SK-N-MC (cell line): ENCODE results near the gene TTC39A.

Experiments used
- DNase-seq: peaks from one replicate; pipeline ENCODE4 v3.0.0-alpha.2; 2011; ENCODE audit warnings: low read depth, low spot score
- H3K27ac ChIP-seq: fragments of 200-600 bp; sonication (generic); 2 replicates; pipeline ENCODE4 v1.5.1; 2016; ENCODE audit warnings: mixed run types
- H3K36me3 ChIP-seq: fragments of 200-600 bp; sonication (generic); 2 replicates; pipeline ENCODE4 v1.6.1; 2017; ENCODE audit warnings: antibody characterized with exemption, low read length, mixed read lengths; ENCODE audit not compliant: insufficient read depth
- H3K4me3 ChIP-seq: fragments of 200-600 bp; sonication (generic); 2 replicates; pipeline ENCODE4 v1.5.1; 2016
- H3K9ac ChIP-seq: fragments of 200-600 bp; sonication (generic); 2 replicates; pipeline ENCODE4 v1.8.0; 2017; ENCODE audit warnings: mixed run types, mixed read lengths; ENCODE audit not compliant: insufficient read length
- H3K9me3 ChIP-seq: fragments of 200-600 bp; sonication (generic); 2 replicates; pipeline ENCODE4 v1.6.1; 2017; ENCODE audit warnings: low read depth, mild to moderate bottlenecking, antibody characterized with exemption, low read length, moderate library complexity, mixed read lengths
- EZH2 ChIP-seq: fragments of 200-600 bp; sonication (generic); IDR thresholded peaks from one replicate; pipeline ENCODE4 v1.6.1; 2017; ENCODE audit warnings: antibody characterized with exemption
- FOXP2 ChIP-seq: optimal IDR thresholded peaks from 2 replicates; pipeline ENCODE3; 2011; ENCODE audit warnings: mild to moderate bottlenecking, moderate library complexity; ENCODE audit not compliant: insufficient read depth; ENCODE audit errors: extremely low read length, control extremely low read depth
- POLR2AphosphoS5 ChIP-seq: IDR thresholded peaks from 2 replicates; pipeline ENCODE4 v1.6.1; 2012; ENCODE audit warnings: mild to moderate bottlenecking, low read depth, low read length, borderline replicate concordance

TTC39A gene

GRCh38 chr1:51289676-51290488 lies 40.5 kb downstream of the TTC39A start:
- DNase-seq, result no peak
- Histone ChIP-seq H3K27ac (no peak overlapping the region), H3K4me3 (no peak overlapping the region), H3K9me3 (no peaks in the 10 kb centered on the region), H3K36me3 (no peaks in the 10 kb centered on the region), H3K9ac (no peak overlapping the region)
- TF ChIP-seq FOXP2 (no peak), POLR2AphosphoS5 (no peak), EZH2 (no peak)

GRCh38 chr1:51288578-51288977 lies 41.8 kb downstream of the TTC39A start:
- no peak overlapping the region for H3K9ac ChIP-seq
- no peak overlapping the region for H3K27ac ChIP-seq
- no peaks in the 10 kb centered on the region for H3K9me3 ChIP-seq
- TF ChIP-seq EZH2 (no peak), POLR2AphosphoS5 (no peak), FOXP2 (no peak)
- no peak for DNase-seq
- H3K4me3 ChIP-seq, result no peak overlapping the region
- H3K36me3 ChIP-seq, result no peaks in the 10 kb centered on the region

GRCh38 chr1:51287966-51288365 lies 42.4 kb downstream of the TTC39A start:
- H3K36me3 ChIP-seq, result no peaks in the 10 kb centered on the region
- H3K9ac ChIP-seq, result no peak overlapping the region
- DNase-seq, result no peak
- no peak overlapping the region for H3K27ac ChIP-seq
- no peaks in the 10 kb centered on the region for H3K9me3 ChIP-seq
- H3K4me3 ChIP-seq, result no peak overlapping the region
- TF ChIP-seq POLR2AphosphoS5 (no peak), EZH2 (no peak), FOXP2 (no peak)

GRCh38 chr1:51285055-51285454 lies 45.3 kb downstream of the TTC39A start:
- Histone ChIP-seq H3K4me3 (no peak overlapping the region), H3K27ac (no peak overlapping the region), H3K9ac (no peak overlapping the region), H3K9me3 (no peaks in the 10 kb centered on the region), H3K36me3 (no peaks in the 10 kb centered on the region)
- TF ChIP-seq POLR2AphosphoS5, result no peak
- no peak for TF ChIP-seq EZH2
- no peak for TF ChIP-seq FOXP2
- DNase-seq, result no peak

- no peak for DNase-seq
- Histone ChIP-seq H3K9me3 (no peaks in the 10 kb centered on the region), H3K27ac (no peak overlapping the region), H3K4me3 (no peak overlapping the region), H3K36me3 (no peaks in the 10 kb centered on the region), H3K9ac (no peak overlapping the region)
- TF ChIP-seq EZH2, result no peak
- no peak for TF ChIP-seq FOXP2
- TF ChIP-seq POLR2AphosphoS5, result no peak
Measured at GRCh38 chr1:51284487-51284954, 45.8 kb downstream of the TTC39A start.

GRCh38 chr1:51283979-51284378 lies 46.4 kb downstream of the TTC39A start:
- no peak overlapping the region for H3K9ac ChIP-seq
- H3K27ac ChIP-seq, result no peak overlapping the region
- no peak overlapping the region for H3K4me3 ChIP-seq
- H3K9me3 ChIP-seq, result no peaks in the 10 kb centered on the region
- no peaks in the 10 kb centered on the region for H3K36me3 ChIP-seq
- DNase-seq, result no peak
- TF ChIP-seq FOXP2, result no peak
- no peak for TF ChIP-seq POLR2AphosphoS5
- TF ChIP-seq EZH2, result no peak

- Histone ChIP-seq H3K4me3 (no peak overlapping the region), H3K9me3 (no peaks in the 10 kb centered on the region), H3K36me3 (no peaks in the 10 kb centered on the region), H3K9ac (no peak overlapping the region), H3K27ac (no peak overlapping the region)
- no peak for TF ChIP-seq EZH2
- DNase-seq, result no peak
Measured at GRCh38 chr1:51282605-51283004, 47.8 kb downstream of the TTC39A start.

GRCh38 chr1:51281807-51282206 lies 48.6 kb downstream of the TTC39A start:
- Histone ChIP-seq H3K4me3 (no peak overlapping the region), H3K9me3 (no peaks in the 10 kb centered on the region), H3K36me3 (no peaks in the 10 kb centered on the region), H3K27ac (no peak overlapping the region), H3K9ac (no peak overlapping the region)
- no peak for DNase-seq
- TF ChIP-seq POLR2AphosphoS5, result no peak
- no peak for TF ChIP-seq FOXP2
- no peak for TF ChIP-seq EZH2

GRCh38 chr1:51280321-51280978 lies 49.9 kb downstream of the TTC39A start:
- TF ChIP-seq FOXP2, result no peak

More at GRCh38 chr1:51280321-51280978, 49.9 kb downstream of the TTC39A start:
- Histone ChIP-seq H3K9me3 (no peaks in the 10 kb centered on the region), H3K9ac (no peak overlapping the region), H3K4me3 (no peak overlapping the region), H3K27ac (no peak overlapping the region), H3K36me3 (no peaks in the 10 kb centered on the region; the same call in 1 of the 2 replicates)
- no peak for DNase-seq
